NOMO-1 (cell line): ENCODE data around the gene PRELID2.
"Not testable (repeated sequence)": the region's sequence is repeated elsewhere in the genome, so short reads cannot be mapped to it uniquely, and the experiment has no call there.

Source experiments
- DNase-seq, 2 experiments: peaks; one replicate each; lab custom pipeline; 2025; ENCODE audit not compliant: unreplicated experiment in 2 of 2; lab: John Stamatoyannopoulos, UW

PRELID2 gene

GRCh38 chr5:145752947-145753346, 82.2 kb downstream of the PRELID2 start:
- DNase-seq: no peak

GRCh38 chr5:145752534-145752933, 82.6 kb downstream of the PRELID2 start:
- no peak for DNase-seq

GRCh38 chr5:145750199-145750598, 84.9 kb downstream of the PRELID2 start:
- DNase-seq: no peak

- peak in 1 of 2 experiments; percentile 3 for DNase-seq
Observed at GRCh38 chr5:145743396-145744061, 91.6 kb downstream of the PRELID2 start.

GRCh38 chr5:145739843-145740242, 95.3 kb downstream of the PRELID2 start:
- DNase-seq: peak in 1 of 2 experiments; percentile 40

- no peak for DNase-seq
Observed at GRCh38 chr5:145738227-145738626, 96.9 kb downstream of the PRELID2 start.

- DNase-seq: no peak
Observed at GRCh38 chr5:145737578-145737977, 97.6 kb downstream of the PRELID2 start.

- not testable (repeated sequence) for DNase-seq
Observed at GRCh38 chr5:145729956-145730355, 105.2 kb downstream of the PRELID2 start.

GRCh38 chr5:145723516-145723915, 111.6 kb downstream of the PRELID2 start:
- DNase-seq: no peak

- no peak for DNase-seq
Observed at GRCh38 chr5:145718956-145719355, 116.2 kb downstream of the PRELID2 start.

GRCh38 chr5:145715412-145715811, 119.7 kb downstream of the PRELID2 start:
- no peak for DNase-seq

GRCh38 chr5:145712245-145712644, 122.9 kb downstream of the PRELID2 start:
- no peak for DNase-seq

GRCh38 chr5:145711417-145711816, 123.7 kb downstream of the PRELID2 start:
- no peak for DNase-seq
